Middle frontal gyrus (tissue), 1 donor: ENCODE measurements around the gene INPP4A.

Source experiments
- DNase-seq: peaks from one replicate; pipeline ENCODE4 v3.0.0-alpha.2; 2015; ENCODE audit warnings: low spot score; ENCODE audit errors: extremely low spot score

Gene INPP4A

GRCh38 chr2:98512699-98513098 is 68.0 kb downstream of the INPP4A start:
- no peak for DNase-seq

DNA sequence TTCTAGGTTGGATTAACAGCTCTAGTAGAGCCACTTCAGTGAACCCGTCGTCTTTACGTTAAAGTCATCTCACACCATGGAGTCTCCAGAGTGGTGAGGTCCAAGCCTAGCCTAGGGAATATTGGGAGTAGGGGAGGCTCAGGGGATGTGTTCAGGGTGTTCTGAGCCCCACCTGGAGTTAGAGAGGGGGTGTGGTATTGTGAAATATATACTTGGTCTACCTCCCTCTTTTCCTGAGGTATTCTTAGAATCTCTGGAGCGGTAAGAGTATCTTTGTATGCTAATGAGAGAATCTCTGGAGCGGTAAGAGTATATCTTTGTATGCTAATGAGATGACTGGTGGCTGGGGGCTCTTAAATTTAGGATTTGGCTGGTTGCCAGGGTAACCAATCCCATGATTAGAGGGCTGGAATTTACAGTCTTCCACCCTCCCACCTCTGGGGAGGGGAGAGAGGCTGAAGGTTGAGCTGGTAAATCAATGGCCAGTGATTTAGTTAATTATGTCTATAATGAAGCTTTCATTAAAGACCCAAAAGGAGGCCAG is 69.5 kb downstream of the INPP4A start:
- DNase-seq: no peak

- DNase-seq: no peak
Measured at GRCh38 chr2:98514879-98515249, 70.2 kb downstream of the INPP4A start.

DNA sequence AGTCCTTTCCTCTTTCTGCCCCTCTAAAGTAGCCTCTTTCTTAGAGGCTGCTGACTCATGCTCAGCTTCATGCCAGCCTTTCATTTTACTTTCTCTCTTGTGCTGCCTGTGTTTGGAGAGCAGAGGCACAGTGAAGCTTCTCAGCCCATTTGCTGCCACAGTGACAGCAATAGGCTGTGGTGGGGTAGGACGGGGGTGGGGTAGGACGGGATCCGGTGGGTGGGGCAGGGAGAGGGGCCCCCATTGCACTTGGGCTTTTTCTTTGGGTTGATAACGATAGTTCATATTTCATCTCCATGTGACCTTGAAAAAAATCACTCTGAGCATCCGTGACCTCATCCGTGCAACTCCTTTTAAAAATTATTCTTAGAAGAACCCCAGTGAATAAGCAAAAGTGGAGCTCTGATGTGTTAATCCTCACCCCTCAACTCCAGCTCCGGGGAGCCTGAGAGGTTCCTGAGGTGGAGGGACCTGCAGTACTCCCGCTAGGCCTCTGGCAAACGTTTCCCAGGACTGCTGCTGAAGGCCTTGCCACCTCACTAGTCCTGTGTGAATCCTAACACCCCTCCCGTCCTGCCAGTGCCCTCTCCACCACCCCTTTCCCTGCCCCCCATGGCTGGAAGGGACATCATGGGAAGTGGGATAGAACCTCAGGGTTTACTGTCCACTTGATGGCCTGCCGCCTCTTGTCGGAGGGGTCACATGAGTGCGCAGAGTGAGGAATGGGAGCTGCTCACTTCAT is 70.8 kb downstream of the INPP4A start:
- no peak for DNase-seq

- DNase-seq: no peak
Measured at GRCh38 chr2:98516571-98516970, 71.9 kb downstream of the INPP4A start.

DNA sequence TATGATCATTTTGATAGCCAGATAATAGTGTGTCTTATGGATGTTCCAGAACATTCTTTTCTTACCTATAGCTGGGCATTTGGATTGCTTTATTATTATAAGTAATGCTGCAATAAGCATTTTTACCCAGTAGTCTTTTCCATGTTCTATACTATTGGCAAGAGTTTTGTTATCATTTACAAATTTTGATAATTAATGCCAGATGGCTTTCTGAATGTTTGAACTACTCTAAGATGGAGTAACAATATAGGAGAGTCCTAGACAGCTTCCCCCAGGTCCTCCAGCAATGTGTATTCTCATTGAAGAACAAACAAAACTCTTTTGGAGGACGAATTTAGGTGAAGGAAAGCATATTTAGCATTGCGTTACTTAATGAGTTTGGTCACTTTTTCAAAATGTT is 73.0 kb downstream of the INPP4A start:
- no peak for DNase-seq

DNA sequence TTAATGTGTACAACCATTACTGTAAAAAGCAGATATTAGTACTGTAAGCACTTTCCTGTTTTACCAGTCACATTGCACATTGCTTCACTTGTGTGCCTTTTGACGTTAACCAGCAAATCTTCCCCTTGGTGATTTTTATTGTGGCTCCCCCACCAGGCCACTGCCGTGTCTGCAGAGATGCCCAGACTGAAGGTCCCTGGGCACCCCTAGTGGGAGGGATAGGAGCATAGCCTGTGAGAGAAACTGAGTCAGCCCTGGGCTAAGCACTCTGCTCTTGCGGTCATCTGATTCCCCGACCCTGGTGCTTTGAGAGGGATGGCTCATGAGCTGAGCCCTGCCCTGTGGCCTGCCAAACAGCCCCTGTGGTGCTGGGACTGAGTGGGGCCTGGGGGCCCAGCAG is 73.4 kb downstream of the INPP4A start:
- no peak for DNase-seq

GRCh38 chr2:98519156-98519555 is 74.5 kb downstream of the INPP4A start:
- DNase-seq: no peak

GRCh38 chr2:98519851-98520250 is 75.2 kb downstream of the INPP4A start:
- no peak for DNase-seq

DNA sequence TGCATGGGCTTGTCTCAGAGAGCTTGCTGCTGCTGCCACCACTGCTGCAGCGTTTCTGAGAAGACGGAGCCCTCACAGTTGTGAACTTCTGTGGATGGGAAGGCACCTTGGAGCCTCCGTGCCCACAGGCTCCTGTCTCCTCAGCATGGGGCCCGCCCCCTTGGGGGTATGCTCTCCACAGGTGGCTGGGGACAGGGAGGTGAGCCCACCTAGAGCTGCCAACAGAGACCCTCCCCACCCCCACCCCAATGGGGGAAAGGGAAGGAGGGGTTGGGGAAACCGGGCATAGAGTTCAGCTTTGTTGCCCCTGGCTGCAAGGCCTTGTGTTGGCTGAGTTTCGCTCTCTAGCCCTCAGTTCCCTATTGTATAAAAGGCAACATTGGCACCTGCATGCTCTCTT is 76.1 kb downstream of the INPP4A start:
- no peak for DNase-seq

- DNase-seq: no peak
Measured at GRCh38 chr2:98521266-98521665, 76.6 kb downstream of the INPP4A start.

DNA sequence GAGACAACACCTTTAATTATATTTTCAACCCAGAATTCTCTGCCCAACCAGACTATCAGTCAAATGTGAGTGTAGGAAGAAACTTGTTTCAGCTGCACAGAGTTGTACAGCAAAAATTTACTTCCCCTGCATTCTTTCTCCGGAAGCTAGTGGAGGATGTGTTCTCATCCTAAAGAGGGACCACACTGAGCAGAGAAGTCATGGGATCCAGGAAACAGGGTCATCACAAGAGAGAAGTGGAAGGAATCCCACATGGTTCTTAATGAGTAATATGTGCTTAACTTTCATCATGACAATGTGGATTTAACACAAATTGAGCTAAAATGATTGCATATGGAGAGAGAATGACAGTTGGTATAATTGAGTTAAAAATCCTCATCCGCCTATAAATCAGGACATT is 78.2 kb downstream of the INPP4A start:
- no peak for DNase-seq

DNA sequence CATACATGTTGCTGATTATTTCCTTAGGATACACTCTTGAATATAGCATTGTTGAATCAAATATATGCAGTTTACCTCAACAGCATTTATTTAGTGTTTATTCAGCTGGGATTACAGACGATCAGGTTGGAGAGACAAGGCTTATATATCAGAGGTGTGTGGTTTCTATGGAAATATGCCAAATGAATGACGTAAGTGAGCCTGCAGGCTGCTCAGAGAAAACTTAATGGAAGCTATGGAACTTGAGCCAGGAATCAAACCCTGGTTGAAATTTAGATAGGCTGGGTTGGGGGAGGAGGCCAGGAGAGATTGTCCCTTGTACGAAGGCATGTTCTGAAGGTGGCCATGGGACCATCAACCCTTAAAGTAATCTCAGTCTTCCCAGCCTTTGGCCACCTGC is 79.5 kb downstream of the INPP4A start:
- DNase-seq: no peak

GRCh38 chr2:98528349-98528748 is 83.7 kb downstream of the INPP4A start:
- DNase-seq: no peak

GRCh38 chr2:98530114-98530513 is 85.5 kb downstream of the INPP4A start:
- DNase-seq: no peak

DNA sequence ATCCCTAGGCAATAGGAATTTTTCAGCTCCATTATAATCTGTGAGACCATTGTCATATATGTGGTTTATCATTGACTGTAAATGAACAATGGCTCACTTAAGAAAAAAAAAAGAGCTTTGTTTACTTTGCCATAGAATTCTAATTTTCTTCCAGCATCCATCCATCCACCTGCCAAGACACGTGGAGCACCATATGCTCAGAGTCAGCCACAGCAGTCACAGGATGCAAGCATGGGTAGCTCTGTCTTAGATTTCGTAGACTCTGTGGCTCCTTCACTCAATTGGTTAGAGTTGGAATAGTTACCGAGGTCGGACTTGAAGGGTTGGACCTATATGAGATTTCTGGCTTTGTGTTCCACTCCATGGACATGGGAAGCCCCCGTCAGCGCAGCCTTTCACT is 88.1 kb downstream of the INPP4A start:
- DNase-seq: no peak

DNA sequence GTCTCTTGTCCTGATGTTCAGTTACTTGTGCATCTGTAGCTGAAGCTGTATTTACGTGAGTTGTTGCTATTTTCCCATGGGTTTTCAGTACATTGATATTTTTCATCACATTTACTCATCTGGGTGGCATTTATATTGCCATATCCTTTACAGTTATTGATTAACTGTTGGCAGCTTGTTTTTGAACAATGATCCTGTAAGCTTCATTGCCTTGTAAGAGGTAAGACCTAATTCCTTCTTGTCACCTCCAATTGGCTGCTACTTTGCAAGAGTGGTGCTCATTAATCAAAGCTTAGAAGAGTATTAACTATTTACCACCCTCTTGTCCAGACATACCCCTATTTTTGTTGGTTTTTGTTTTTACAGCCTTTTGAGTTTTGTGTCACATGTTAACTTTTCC is 88.9 kb downstream of the INPP4A start:
- no peak for DNase-seq

DNA sequence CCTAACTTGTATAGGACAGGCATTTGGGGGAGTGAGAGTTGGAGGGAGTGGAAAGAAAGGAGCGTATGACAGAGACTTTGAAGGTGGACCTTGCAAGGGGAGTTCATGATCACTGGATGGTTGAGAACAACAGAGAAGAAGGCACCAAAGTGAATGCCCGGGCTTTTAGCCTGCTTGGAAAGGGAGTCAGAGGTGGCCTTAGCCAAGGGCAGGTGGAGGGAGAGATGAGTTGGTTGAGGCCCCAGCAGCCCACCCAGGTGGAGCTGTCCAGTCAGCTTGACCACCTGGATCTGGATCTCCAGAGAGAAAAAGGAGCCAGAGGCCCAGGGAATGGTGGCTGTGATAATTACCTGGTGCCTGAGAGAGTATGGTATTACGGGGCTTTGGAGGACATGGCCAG is 90.1 kb downstream of the INPP4A start:
- no peak for DNase-seq

DNA sequence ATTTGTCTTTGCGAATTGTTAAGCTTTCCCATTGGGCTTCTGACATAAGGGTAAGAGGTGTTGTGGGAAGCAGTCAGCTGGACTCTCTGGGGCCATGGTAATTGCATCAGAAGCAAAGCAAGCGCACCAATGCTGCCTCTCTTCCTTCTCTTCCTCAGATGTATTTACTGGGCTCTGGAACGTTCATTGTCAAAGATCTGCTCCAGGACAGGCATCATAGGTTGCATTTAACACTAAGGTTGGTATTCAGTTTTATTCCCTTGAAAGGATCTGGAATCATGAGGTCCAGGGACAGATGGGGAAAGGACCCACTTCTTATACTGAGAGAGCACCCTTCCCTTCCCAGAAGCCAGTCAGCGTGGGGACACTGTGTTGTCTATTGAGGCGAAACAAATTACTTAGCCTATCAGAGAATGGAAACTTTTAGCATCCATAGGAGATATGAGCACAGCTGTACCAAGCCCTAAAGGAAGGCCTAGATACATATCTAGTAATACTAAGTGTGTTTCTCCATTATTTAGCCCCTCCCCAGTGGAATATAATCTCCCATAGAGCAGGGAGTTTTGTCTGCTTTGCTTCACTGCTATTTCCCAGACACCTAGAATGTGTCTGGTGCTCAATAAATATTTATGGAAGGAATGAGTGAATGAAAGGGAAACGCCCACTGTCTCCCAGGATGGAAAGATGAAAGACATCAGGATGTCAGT is 91.5 kb downstream of the INPP4A start:
- DNase-seq: no peak

GRCh38 chr2:98537390-98538126 is 92.9 kb downstream of the INPP4A start:
- no peak for DNase-seq

- no peak for DNase-seq
Measured at GRCh38 chr2:98538280-98539041, 93.8 kb downstream of the INPP4A start.
